HepG2 (cell line): ENCODE data around the gene DDX20. TPM values are rescaled to one million over a fixed set of nuclear protein-coding genes. Genes with fewer than 3 reads are reported as not detected.

ENCODE experiments used
- ATAC-seq: fragments of 200-7000 bp; cut with Tn5 transposase; 3 replicates; pipeline ENCODE4 v1.9.1; 2020; ENCODE audit warnings: mild to moderate bottlenecking, moderate library complexity
- BruUV-seq: library from RNA; stranded (reverse); fragments of 400-500 nt; replicated peaks from 2 replicates; lab custom pipeline; 2021; lab: Mats Ljungman, UMichigan
- CTCF ChIA-PET: fragments of 300-600 bp; formaldehyde crosslinking; extraction: SDS; loops from one replicate; lab custom pipeline; 2021; ENCODE audit warnings: low total read pairs, inconsistent platforms, low intra/inter-chr PET ratio; lab: Yijun Ruan, JAX
- POLR2A ChIA-PET: fragments of 350-600 bp; sonication (Branson Sonifier 250); formaldehyde crosslinking; loops from one replicate; lab custom pipeline; 2020; ENCODE audit warnings: antibody characterized with exemption, inconsistent platforms; lab: Yijun Ruan, JAX
- DNase-seq: peaks from one replicate; pipeline ENCODE4 v3.0.0-alpha.2; 2015; ENCODE audit warnings: low spot score
- FAIRE-seq: peaks from 3 replicates; lab custom pipeline; 2011; peaks lifted over from hg19 to GRCh38; lab: Jason Lieb, UNC
- H2AFZ ChIP-seq: one replicate; pipeline ENCODE4 v1.6.1; 2011; ENCODE audit warnings: low read length, inconsistent platforms
- H3K27ac ChIP-seq: fragments of 300-600 bp; 3 replicates; pipeline ENCODE4 v1.8.0; 2011; ENCODE audit warnings: mixed run types, mild to moderate bottlenecking, mixed read lengths, low read length, inconsistent platforms; ENCODE audit not compliant: insufficient read depth; ENCODE audit errors: extremely low read length
- H3K27me3 ChIP-seq, 2 experiments: fragments of 200-600 bp in 1 of 2; 2 replicates in 1 of 2; 3 replicates in 1 of 2; pipeline versions ENCODE4 v1.6.0 to v1.8.0; 2011; ENCODE audit warnings: low read length in 2 of 2, mild to moderate bottlenecking in 2 of 2, moderate library complexity in 2 of 2, inconsistent platforms in 1 of 2; ENCODE audit not compliant: insufficient read depth in 2 of 2, control insufficient read depth in 1 of 2
- H3K36me3 ChIP-seq, 2 experiments: fragments of 200-600 bp in 1 of 2; replicated peaks in 1 of 2; 2 replicates in 1 of 2; 3 replicates in 1 of 2; pipeline versions ENCODE4 v1.5.1 to v1.8.0; 2011; ENCODE audit warnings: low read length in 2 of 2, inconsistent platforms in 1 of 2; ENCODE audit not compliant: insufficient read depth in 2 of 2, control insufficient read depth in 1 of 2
- H3K4me1 ChIP-seq: 2 replicates; pipeline ENCODE4 v1.5.1; 2012; ENCODE audit warnings: low read length, inconsistent platforms; ENCODE audit not compliant: insufficient read depth
- H3K4me2 ChIP-seq: 2 replicates; pipeline ENCODE4 v1.6.0; 2011; ENCODE audit warnings: low read depth, low read length, inconsistent platforms
- H3K4me3 ChIP-seq, 3 experiments: fragments of 200-600 bp in 1 of 3; sonication (generic), shearing (Covaris generic) in 1 of 3; replicated peaks in 1 of 3; 2 replicates each; pipeline ENCODE4 v1.5.1; 2011 to 2016; ENCODE audit warnings: low read length in 3 of 3, inconsistent platforms in 2 of 3, low read depth in 2 of 3, mild to moderate bottlenecking in 2 of 3, control low read depth in 1 of 3, mixed read lengths in 1 of 3; ENCODE audit not compliant: insufficient read depth in 1 of 3
- H3K79me2 ChIP-seq: one replicate; pipeline ENCODE4 v1.6.1; 2011; ENCODE audit warnings: low read length, inconsistent platforms; ENCODE audit not compliant: insufficient read depth
- H3K9ac ChIP-seq: 2 replicates; pipeline ENCODE4 v1.6.0; 2011; ENCODE audit warnings: mild to moderate bottlenecking, low read depth, low read length, inconsistent platforms; ENCODE audit not compliant: insufficient read depth
- H3K9me3 ChIP-seq: 2 replicates; pipeline ENCODE4 v1.5.1; 2012; ENCODE audit warnings: mild to moderate bottlenecking, low read length
- H4K20me1 ChIP-seq: 2 replicates; pipeline ENCODE4 v1.6.0; 2011; ENCODE audit warnings: inconsistent platforms, mild to moderate bottlenecking, low read length, moderate library complexity; ENCODE audit not compliant: insufficient read depth
- GATAD2A ChIP-seq: IDR thresholded peaks from 2 replicates; pipeline ENCODE4 v1.6.1; 2016
- MAFF ChIP-seq: IDR thresholded peaks from 2 replicates; pipeline ENCODE4 v1.6.1; 2011; ENCODE audit warnings: low read depth, low read length, improper control_type of control experiment
- ZNF160 ChIP-seq: sonication (generic); formaldehyde crosslinking; IDR thresholded peaks from 2 replicates; pipeline ENCODE4 v1.8.0; 2022; ENCODE audit warnings: mild to moderate bottlenecking, inconsistent platforms, missing genetic modification reagents
- ZNF878 ChIP-seq: sonication (generic); formaldehyde crosslinking; IDR thresholded peaks from 2 replicates; pipeline ENCODE4 v1.8.1; 2023; ENCODE audit warnings: mild to moderate bottlenecking, missing genetic modification reagents, moderate library complexity
- WGBS: methylation state at CpG from one replicate; pipeline ENCODE4 v1.1.6; 2017; ENCODE audit warnings: low lambda C conversion rate; 5-methylcytosine and 5-hydroxymethylcytosine counted together
- in situ Hi-C: cut with HindIII; loops from 2 replicates; pipeline ENCODE4 v1.10.0; 2017; ENCODE audit warnings: low pct_unique_long_range_greater_than_20kb; ENCODE audit not compliant: extremely low pct_ligation_motif_present
- intact Hi-C: fragments of 100-400 bp; cut with micrococcal nuclease; formaldehyde crosslinking; loops from one replicate; pipeline ENCODE4 v1.10.0; 2022; ENCODE audit not compliant: unreplicated experiment
- polyA plus RNA-seq, 8 experiments: library from polyadenylated mRNA; depleted of rRNA in 3 of 8; stranded (reverse) in 7 of 8; unstranded in 1 of 8; fragments of >200 nt; fragmentation: Illumina TruSeq in 4 of 8; extraction: Trizol in 4 of 8; gene quantifications; 2 replicates each; pipeline versions ENCODE4 v1.2.1 to v1.2.3, GENCODE V29; 2011 to 2016; ENCODE audit warnings: low read depth in 4 of 8, missing spikeins in 1 of 8, mixed read lengths in 1 of 8; ENCODE audit not compliant: insufficient read depth in 1 of 8
- total RNA-seq, 5 experiments: library from RNA; depleted of rRNA; stranded (reverse); fragments of >200 nt; fragmentation: Illumina TruSeq; extraction: Trizol; gene quantifications; 2 replicates each; pipeline ENCODE4 v1.2.3, GENCODE V29; 2016; ENCODE audit warnings: low read depth in 1 of 5
- TF ChIP-seq, protein P1 (sequence below): sonication (generic); formaldehyde crosslinking; IDR thresholded peaks from 2 replicates; pipeline ENCODE4 v1.5.0; 2020; ENCODE audit warnings: mild to moderate bottlenecking, low read depth, missing genetic modification reagents, borderline replicate concordance
- TF ChIP-seq, protein P2 (sequence below): sonication (generic); formaldehyde crosslinking; IDR thresholded peaks from 2 replicates; pipeline ENCODE4 v1.5.0; 2020; ENCODE audit warnings: mild to moderate bottlenecking, missing genetic modification reagents

DDX20 gene
- total and polyA plus RNA-seq, 2 of the 13 experiments (the other 11 are each of a cell fraction or from before 2014, with no cell fraction given): 4.0 to 14.3 TPM

DNA sequence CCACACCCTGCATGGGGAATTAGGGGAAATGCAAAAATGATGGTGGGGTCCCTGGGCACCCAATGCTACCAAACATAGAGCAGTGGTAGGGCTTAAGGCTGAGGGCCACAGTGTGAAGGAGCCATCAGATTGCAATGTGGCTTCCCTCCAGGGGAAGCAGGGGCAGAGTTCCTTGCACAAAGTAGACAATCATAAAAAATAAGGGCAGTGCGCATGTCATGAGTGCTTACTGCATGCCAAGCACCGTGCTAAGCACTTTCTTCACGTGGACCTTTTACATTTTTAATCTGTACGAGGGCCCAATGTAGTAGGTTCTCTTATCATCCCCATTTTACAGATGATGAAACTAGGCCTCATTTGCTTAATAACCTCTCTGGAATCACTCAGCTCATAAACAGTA, 56.6 kb downstream of the DDX20 start:
- 28% methylated on average over 4 of the region's 4 CpGs for WGBS
- DNase-seq: no peak
- H3K27ac ChIP-seq: no peak overlapping the region
- H3K4me2 ChIP-seq: no peak overlapping the region
- no peak overlapping the region for H3K9ac ChIP-seq
- no peaks in the 10 kb centered on the region for H3K79me2 ChIP-seq
- FAIRE-seq: no peak
- intact Hi-C loops: no loop called here
- no peaks in the 10 kb centered on the region for H3K9me3 ChIP-seq
- ChIA-PET POLR2A (no interaction called here), CTCF (no interaction called here)
- peaks cover 11% of the 10 kb centered on the region; the same call in 1 of the 2 replicates for H3K4me1 ChIP-seq
- BruUV-seq: no TSS peak
- H3K36me3 ChIP-seq: no peaks in the 10 kb centered on the region
- no peak for TF ChIP-seq MAFF
- TF ChIP-seq, protein P1, sequence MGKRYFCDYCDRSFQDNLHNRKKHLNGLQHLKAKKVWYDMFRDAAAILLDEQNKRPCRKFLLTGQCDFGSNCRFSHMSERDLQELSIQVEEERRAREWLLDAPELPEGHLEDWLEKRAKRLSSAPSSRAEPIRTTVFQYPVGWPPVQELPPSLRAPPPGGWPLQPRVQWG (CRISPR knock-in tag): no peak
- TF ChIP-seq ZNF160: no peak
- TF ChIP-seq, protein P2, sequence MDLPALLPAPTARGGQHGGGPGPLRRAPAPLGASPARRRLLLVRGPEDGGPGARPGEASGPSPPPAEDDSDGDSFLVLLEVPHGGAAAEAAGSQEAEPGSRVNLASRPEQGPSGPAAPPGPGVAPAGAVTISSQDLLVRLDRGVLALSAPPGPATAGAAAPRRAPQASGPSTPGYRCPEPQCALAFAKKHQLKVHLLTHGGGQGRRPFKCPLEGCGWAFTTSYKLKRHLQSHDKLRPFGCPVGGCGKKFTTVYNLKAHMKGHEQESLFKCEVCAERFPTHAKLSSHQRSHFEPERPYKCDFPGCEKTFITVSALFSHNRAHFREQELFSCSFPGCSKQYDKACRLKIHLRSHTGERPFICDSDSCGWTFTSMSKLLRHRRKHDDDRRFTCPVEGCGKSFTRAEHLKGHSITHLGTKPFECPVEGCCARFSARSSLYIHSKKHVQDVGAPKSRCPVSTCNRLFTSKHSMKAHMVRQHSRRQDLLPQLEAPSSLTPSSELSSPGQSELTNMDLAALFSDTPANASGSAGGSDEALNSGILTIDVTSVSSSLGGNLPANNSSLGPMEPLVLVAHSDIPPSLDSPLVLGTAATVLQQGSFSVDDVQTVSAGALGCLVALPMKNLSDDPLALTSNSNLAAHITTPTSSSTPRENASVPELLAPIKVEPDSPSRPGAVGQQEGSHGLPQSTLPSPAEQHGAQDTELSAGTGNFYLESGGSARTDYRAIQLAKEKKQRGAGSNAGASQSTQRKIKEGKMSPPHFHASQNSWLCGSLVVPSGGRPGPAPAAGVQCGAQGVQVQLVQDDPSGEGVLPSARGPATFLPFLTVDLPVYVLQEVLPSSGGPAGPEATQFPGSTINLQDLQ: no peak
- TF ChIP-seq GATAD2A (CRISPR knock-in tag): no peak
- TF ChIP-seq ZNF878: no peak
- peaks cover 1 to 22% of the 10 kb centered on the region in 2 experiments; a peak in 4 of 5 replicates for H3K27me3 ChIP-seq
- in situ Hi-C loops: no loop called here
- no peak overlapping the region for H3K4me3 ChIP-seq
- no peak for ATAC-seq
- H4K20me1 ChIP-seq: no peaks in the 10 kb centered on the region
- no peak overlapping the region for H2AFZ ChIP-seq
